Measurements from ENCODE around the gene POLDIP2. TPM values are rescaled to one million over a fixed set of nuclear protein-coding genes. Genes with fewer than 3 reads are reported as not detected.
A peak's percentile ranks its signal among the peaks of the same experiment; 100 is the strongest.

Gene POLDIP2
- total and polyA plus RNA-seq, 8 donors = 41.9 to 118 (median 60.7) TPM

- 62 to 76% (median 71%) methylated on average over 1 of the region's 1 CpG for WGBS, 5 donors
- H3K27me3 ChIP-seq = no peaks in the 10 kb centered on the region
- no peaks in the 10 kb centered on the region for H3K9me3 ChIP-seq
- DNase-seq = no peak
- H3K4me1 ChIP-seq = peaks cover 35 to 55% (median 49%) of the 10 kb centered on the region in 4 donors
- H3K4me3 ChIP-seq = peak overlapping the region in 1 of 4 donors; percentile 95
- H3K36me3 ChIP-seq = peaks cover 21 to 40% (median 38%) of the 10 kb centered on the region in 4 donors
- H3K27ac ChIP-seq = peak overlapping the region in 1 of 5 donors; percentile 94
- TF ChIP-seq POLR2A (IDR thresholded peaks at IDR 0.05) (no peak), POLR2AphosphoS5 (IDR thresholded peaks at IDR 0.05) (no peak), EP300 (IDR thresholded peaks at IDR 0.05) (no peak), CTCF (IDR thresholded peaks at IDR 0.05) (no peak)
- intact Hi-C loops (cut with DNase I; ENCODE audit: low total_unique reads) = no loop called here
Measured at GRCh38 chr17:28333083-28333746, 24.1 kb downstream of the POLDIP2 start.

- peaks cover 25 to 46% (median 38%) of the 10 kb centered on the region in 4 donors for H3K4me1 ChIP-seq
- H3K27ac ChIP-seq = no peak overlapping the region
- H3K27me3 ChIP-seq = no peaks in the 10 kb centered on the region
- peaks cover 27 to 53% (median 51%) of the 10 kb centered on the region in 4 donors for H3K36me3 ChIP-seq
- intact Hi-C loops (cut with DNase I; ENCODE audit: low total_unique reads) = no loop called here
- DNase-seq = peak in 1 of 2 donors; percentile 14
- TF ChIP-seq POLR2A (IDR thresholded peaks at IDR 0.05) (no peak), CTCF (IDR thresholded peaks at IDR 0.05) (no peak), EP300 (IDR thresholded peaks at IDR 0.05) (no peak), POLR2AphosphoS5 (IDR thresholded peaks at IDR 0.05) (no peak)
- H3K9me3 ChIP-seq = no peaks in the 10 kb centered on the region
- 84 to 88% (median 86%) methylated on average over 6 of the region's 6 CpGs for WGBS, 5 donors
- H3K4me3 ChIP-seq = no peak overlapping the region
Measured at GRCh38 chr17:28331891-28332420, 25.4 kb downstream of the POLDIP2 start.

- Histone ChIP-seq H3K9me3 (no peaks in the 10 kb centered on the region), H3K27ac (no peak overlapping the region), H3K4me3 (no peak overlapping the region), H3K36me3 (peaks cover 36 to 64% (median 60%) of the 10 kb centered on the region in 4 donors), H3K27me3 (no peaks in the 10 kb centered on the region), H3K4me1 (peaks cover 27 to 49% (median 36%) of the 10 kb centered on the region in 4 donors)
- DNase-seq = peak in 1 of 2 donors; percentile 17
- 75 to 100% (median 91%) methylated on average over 2 to 5 of the region's 5 CpGs for WGBS, 5 donors
- intact Hi-C loops (cut with DNase I; ENCODE audit: low total_unique reads) = no loop called here
- no peak for TF ChIP-seq POLR2A (IDR thresholded peaks at IDR 0.05)
- no peak for TF ChIP-seq POLR2AphosphoS5 (IDR thresholded peaks at IDR 0.05)
- TF ChIP-seq CTCF (IDR thresholded peaks at IDR 0.05) = no peak
- no peak for TF ChIP-seq EP300 (IDR thresholded peaks at IDR 0.05)
Measured at GRCh38 chr17:28330671-28331070, 26.7 kb downstream of the POLDIP2 start.

GRCh38 chr17:28328325-28328724 is 29.0 kb downstream of the POLDIP2 start:
- DNase-seq = peak in 1 of 2 donors; percentile 14
- H3K4me3 ChIP-seq = no peak overlapping the region
- H3K27me3 ChIP-seq = no peaks in the 10 kb centered on the region
- no peak overlapping the region for H3K27ac ChIP-seq
- H3K36me3 ChIP-seq = peaks cover 36 to 64% (median 60%) of the 10 kb centered on the region in 4 donors
- intact Hi-C loops (cut with DNase I; ENCODE audit: low total_unique reads) = no loop called here
- H3K4me1 ChIP-seq = peaks cover 24 to 56% (median 33%) of the 10 kb centered on the region in 4 donors
- H3K9me3 ChIP-seq = no peaks in the 10 kb centered on the region
- TF ChIP-seq EP300 (IDR thresholded peaks at IDR 0.05) (no peak), POLR2A (IDR thresholded peaks at IDR 0.05) (no peak), POLR2AphosphoS5 (IDR thresholded peaks at IDR 0.05) (no peak), CTCF (IDR thresholded peaks at IDR 0.05) (no peak)
- 73 to 75% (median 75%) methylated on average over 4 of the region's 4 CpGs for WGBS, 5 donors

All from stomach (tissue), 9 donors.